Measurements from ENCODE around the gene MYO19. TPM values are rescaled to one million over a fixed set of nuclear protein-coding genes. Genes with fewer than 3 reads are reported as not detected.

Gene MYO19
- total and polyA plus RNA-seq, 4 donors: 8.7 to 47.2 (median 20.8) TPM

GRCh38 chr17:36504156-36504545 is 30.5 kb downstream of the MYO19 start:
- peaks cover 2 to 52% (median 11%) of the 10 kb centered on the region in 4 donors for H3K36me3 ChIP-seq (ENCODE audit: control insufficient read depth in 4 of 4, insufficient read depth in 3 of 4, low read depth in 1 of 4, low read length in 3 of 4)
- TF ChIP-seq YY1 (IDR thresholded peaks at IDR 0.05): no peak
- no peak for TF ChIP-seq HNF4G (IDR thresholded peaks at IDR 0.05)
- no peak for TF ChIP-seq MAX (IDR thresholded peaks at IDR 0.05)
- TF ChIP-seq ATF3 (IDR thresholded peaks at IDR 0.05): no peak
- no peak for TF ChIP-seq FOXA2 (IDR thresholded peaks at IDR 0.05)
- no peak for TF ChIP-seq REST (IDR thresholded peaks at IDR 0.05)
- H3K27ac ChIP-seq (ENCODE audit: low read depth in 1 of 2, low read length in 2 of 2): no peak overlapping the region
- H3K9ac ChIP-seq (ENCODE audit: low read depth in 1 of 2, low read length in 2 of 2): no peak overlapping the region
- no peaks in the 10 kb centered on the region for H3K9me3 ChIP-seq (ENCODE audit: control insufficient read depth in 4 of 4, low read length in 3 of 4)
- no peak overlapping the region for H3K4me3 ChIP-seq (ENCODE audit: low read depth in 1 of 3, low read length in 3 of 3)
- WGBS: 96% methylated on average over 5 of the region's 5 CpGs
- DNase-seq (ENCODE audit: low spot score): no peak
- H3K27me3 ChIP-seq (ENCODE audit: control insufficient read depth in 4 of 4, insufficient read depth in 4 of 4, low read length in 3 of 4): no peaks in the 10 kb centered on the region
- H3K4me1 ChIP-seq (ENCODE audit: control insufficient read depth in 4 of 4, insufficient read depth in 4 of 4, low read length in 3 of 4): no peaks in the 10 kb centered on the region

GRCh38 chr17:36503456-36504155 is 31.1 kb downstream of the MYO19 start:
- H3K9ac ChIP-seq (ENCODE audit: low read depth in 1 of 2, low read length in 2 of 2): no peak overlapping the region
- H3K4me1 ChIP-seq (ENCODE audit: control insufficient read depth in 4 of 4, insufficient read depth in 4 of 4, low read length in 3 of 4): no peaks in the 10 kb centered on the region
- H3K9me3 ChIP-seq (ENCODE audit: control insufficient read depth in 4 of 4, low read length in 3 of 4): no peaks in the 10 kb centered on the region
- WGBS: 94% methylated on average over 7 of the region's 7 CpGs
- TF ChIP-seq REST (IDR thresholded peaks at IDR 0.05) (no peak), YY1 (IDR thresholded peaks at IDR 0.05) (no peak), RAD21 (IDR thresholded peaks at IDR 0.05) (no peak), EGR1 (IDR thresholded peaks at IDR 0.05; ENCODE audit: low read depth in 2 of 2) (no peak), FOXA2 (IDR thresholded peaks at IDR 0.05) (no peak), RXRA (IDR thresholded peaks at IDR 0.05) (no peak), FOXA1 (IDR thresholded peaks at IDR 0.05) (no peak), ZBTB33 (IDR thresholded peaks at IDR 0.05) (no peak), CTCF (IDR thresholded peaks at IDR 0.05; ENCODE audit: low read depth, low read length, missing input control) (no peak), SP1 (IDR thresholded peaks at IDR 0.05) (no peak)
- no peak overlapping the region for H3K27ac ChIP-seq (ENCODE audit: low read depth in 1 of 2, low read length in 2 of 2)
- H3K4me3 ChIP-seq (ENCODE audit: low read depth in 1 of 3, low read length in 3 of 3): no peak overlapping the region
- H3K27me3 ChIP-seq (ENCODE audit: control insufficient read depth in 4 of 4, insufficient read depth in 4 of 4, low read length in 3 of 4): no peaks in the 10 kb centered on the region
- no peak for DNase-seq (ENCODE audit: low spot score)
- peaks cover 2 to 54% (median 13%) of the 10 kb centered on the region in 4 donors for H3K36me3 ChIP-seq (ENCODE audit: control insufficient read depth in 4 of 4, insufficient read depth in 3 of 4, low read depth in 1 of 4, low read length in 3 of 4)
